H1 (cell line): ENCODE data around the gene TMEM51. TPM values are rescaled to one million over a fixed set of nuclear protein-coding genes. Genes with fewer than 3 reads are reported as not detected.

Experiments
- CTCF ChIA-PET: fragments of 300-600 bp; sonication (Branson Sonifier 250); formaldehyde crosslinking; loops from one replicate; lab custom pipeline; 2021; ENCODE audit not compliant: partially characterized antibody; lab: Charles Lee
- POLR2A ChIA-PET: fragments of 300-600 bp; sonication (Branson Sonifier 250); formaldehyde crosslinking; loops from one replicate; lab custom pipeline; 2021; ENCODE audit warnings: inconsistent platforms; ENCODE audit not compliant: partially characterized antibody; lab: Charles Lee
- DNase-seq, 2 experiments: peaks; one replicate each; pipeline versions ENCODE4 v3.0.0 to v3.0.0-alpha.2; 2010 to 2022; ENCODE audit warnings: low spot score in 2 of 2, low read depth in 1 of 2, mixed read lengths in 1 of 2
- FAIRE-seq: peaks from 2 replicates; lab custom pipeline; 2011; peaks lifted over from hg19 to GRCh38; lab: Jason Lieb, UNC
- H2AFZ ChIP-seq: 2 replicates; pipeline ENCODE4 v1.8.1; 2012; ENCODE audit warnings: low read length, inconsistent platforms
- H2AK5ac ChIP-seq: 2 replicates; pipeline ENCODE4 v1.6.1; 2013; ENCODE audit warnings: low read depth, low read length
- H2BK120ac ChIP-seq: replicated peaks from 2 replicates; pipeline ENCODE3; 2013; ENCODE audit warnings: low read depth, low read length, inconsistent platforms
- H2BK12ac ChIP-seq: 2 replicates; pipeline ENCODE4 v1.6.1; 2013; ENCODE audit warnings: low read depth, low read length
- H2BK15ac ChIP-seq: 2 replicates; pipeline ENCODE4 v1.6.1; 2013; ENCODE audit warnings: low read length
- H2BK20ac ChIP-seq: 2 replicates; pipeline ENCODE4 v1.6.1; 2013; ENCODE audit warnings: low read length
- H2BK5ac ChIP-seq: 2 replicates; pipeline ENCODE4 v1.6.1; 2013; ENCODE audit warnings: low read depth, low read length
- H3K14ac ChIP-seq: 2 replicates; pipeline ENCODE4 v1.6.1; 2013; ENCODE audit warnings: inconsistent platforms; ENCODE audit not compliant: insufficient read length
- H3K18ac ChIP-seq: 2 replicates; pipeline ENCODE4 v1.6.1; 2013; ENCODE audit warnings: low read length; ENCODE audit errors: extremely low read depth
- H3K23ac ChIP-seq: 2 replicates; pipeline ENCODE4 v1.6.1; 2013; ENCODE audit warnings: inconsistent platforms; ENCODE audit not compliant: insufficient read length
- H3K23me2 ChIP-seq: 2 replicates; pipeline ENCODE4 v1.6.1; 2013; ENCODE audit warnings: low read depth, low read length
- H3K27ac ChIP-seq: 2 replicates; pipeline ENCODE4 v1.6.1; 2011; ENCODE audit warnings: low read depth, low read length, inconsistent platforms
- H3K27me3 ChIP-seq, 4 experiments: replicated peaks in 1 of 4; 1 replicate in 1 of 4; 2 replicates in 3 of 4; pipeline versions ENCODE4 v1.6.1 to v1.8.1; 2011 to 2013; ENCODE audit warnings: low read length in 3 of 4, mild to moderate bottlenecking in 3 of 4, inconsistent platforms in 2 of 4, mixed read lengths in 2 of 4, moderate library complexity in 1 of 4; ENCODE audit not compliant: control insufficient read depth in 3 of 4, insufficient read depth in 3 of 4; ENCODE audit errors: extremely low read depth in 1 of 4
- H3K36me3 ChIP-seq, 4 experiments: 2 replicates each; pipeline versions ENCODE4 v1.6.1 to v1.8.1; 2011 to 2013; ENCODE audit warnings: mild to moderate bottlenecking in 4 of 4, low read length in 3 of 4, moderate library complexity in 2 of 4, control low read depth in 1 of 4, inconsistent platforms in 1 of 4; ENCODE audit not compliant: insufficient read depth in 4 of 4, control insufficient read depth in 2 of 4
- H3K4ac ChIP-seq: replicated peaks from 2 replicates; pipeline ENCODE3; 2013; ENCODE audit warnings: low read length, low read depth, mixed read lengths, inconsistent platforms; ENCODE audit not compliant: insufficient read length
- H3K4me1 ChIP-seq, 4 experiments: replicated peaks in 1 of 4; 1 replicate in 1 of 4; 2 replicates in 3 of 4; pipeline versions ENCODE4 v1.6.1 to v1.8.1; 2011 to 2013; ENCODE audit warnings: low read length in 3 of 4, inconsistent platforms in 2 of 4, mixed read lengths in 1 of 4; ENCODE audit not compliant: insufficient read depth in 4 of 4, control insufficient read depth in 3 of 4
- H3K4me2 ChIP-seq, 2 experiments: 2 replicates each; pipeline versions ENCODE4 v1.6.1 to v1.8.1; 2011 to 2013; ENCODE audit warnings: low read depth in 2 of 2, low read length in 2 of 2, control low read depth in 1 of 2, inconsistent platforms in 1 of 2, mild to moderate bottlenecking in 1 of 2; ENCODE audit not compliant: insufficient read depth in 1 of 2
- H3K4me3 ChIP-seq, 4 experiments: fragments of 200-600, 300-600 bp in 1 of 4; sonication (generic), shearing (Covaris generic), sonication (Bioruptor Twin) in 1 of 4; 2 replicates each; pipeline versions ENCODE4 v1.5.1 to v1.8.1; 2011 to 2016; ENCODE audit warnings: low read length in 4 of 4, low read depth in 3 of 4, control low read depth in 2 of 4, inconsistent platforms in 2 of 4, mild to moderate bottlenecking in 2 of 4, mixed read lengths in 1 of 4, moderate library complexity in 1 of 4; ENCODE audit not compliant: insufficient read depth in 2 of 4; ENCODE audit errors: extremely low read depth in 1 of 4
- H3K56ac ChIP-seq: replicated peaks from 2 replicates; pipeline ENCODE3; 2013; ENCODE audit warnings: low read depth, mild to moderate bottlenecking, mixed read lengths, low read length, inconsistent platforms; ENCODE audit not compliant: insufficient read length
- H3K79me1 ChIP-seq: 2 replicates; pipeline ENCODE4 v1.6.1; 2013; ENCODE audit warnings: low read depth, low read length, control low read depth
- H3K79me2 ChIP-seq, 2 experiments: 2 replicates each; pipeline versions ENCODE4 v1.6.1 to v1.8.1; 2012 to 2013; ENCODE audit warnings: low read length in 2 of 2, mild to moderate bottlenecking in 2 of 2, inconsistent platforms in 1 of 2; ENCODE audit not compliant: insufficient read depth in 2 of 2, control insufficient read depth in 1 of 2
- H3K9ac ChIP-seq, 4 experiments: replicated peaks in 1 of 4; 1 replicate in 1 of 4; 2 replicates in 3 of 4; pipeline versions ENCODE4 v1.6.1 to v1.8.1; 2011 to 2013; ENCODE audit warnings: low read depth in 3 of 4, low read length in 3 of 4, control low read depth in 2 of 4, mild to moderate bottlenecking in 2 of 4, moderate library complexity in 2 of 4, inconsistent platforms in 1 of 4; ENCODE audit errors: extremely low read depth in 1 of 4
- H3K9me3 ChIP-seq, 2 experiments: 2 replicates each; pipeline versions ENCODE4 v1.6.1 to v1.8.1; 2012 to 2013; ENCODE audit warnings: mild to moderate bottlenecking in 2 of 2, moderate library complexity in 2 of 2, control low read depth in 1 of 2, inconsistent platforms in 1 of 2, low read depth in 1 of 2, low read length in 1 of 2, mixed read lengths in 1 of 2; ENCODE audit not compliant: insufficient read depth in 2 of 2
- H4K20me1 ChIP-seq, 2 experiments: replicated peaks in 1 of 2; 2 replicates each; pipeline versions ENCODE3 to v1.8.1; 2011 to 2013; ENCODE audit warnings: inconsistent platforms in 2 of 2, low read length in 2 of 2, mild to moderate bottlenecking in 1 of 2; ENCODE audit not compliant: insufficient read depth in 2 of 2, control insufficient read depth in 1 of 2
- H4K5ac ChIP-seq: 2 replicates; pipeline ENCODE4 v1.6.1; 2013; ENCODE audit warnings: low read length, low read depth, mixed read lengths, inconsistent platforms; ENCODE audit not compliant: insufficient read length
- H4K8ac ChIP-seq: 2 replicates; pipeline ENCODE4 v1.8.0; 2013; ENCODE audit warnings: mild to moderate bottlenecking, moderate library complexity, low read length, inconsistent platforms; ENCODE audit not compliant: insufficient read depth; ENCODE audit errors: extremely low read depth
- H4K91ac ChIP-seq: replicated peaks from 2 replicates; pipeline ENCODE3; 2013; ENCODE audit warnings: low read length, mixed read lengths, inconsistent platforms; ENCODE audit not compliant: insufficient read length
- CHD1 ChIP-seq: IDR thresholded peaks from 2 replicates; pipeline ENCODE4 v1.6.1; 2012; ENCODE audit warnings: low read depth, low read length, improper control_type of control experiment
- CTBP2 ChIP-seq: IDR thresholded peaks from 2 replicates; pipeline ENCODE4 v1.7.0; 2011; ENCODE audit warnings: borderline replicate concordance, mild to moderate bottlenecking, moderate library complexity, mixed read lengths, low read length; ENCODE audit not compliant: insufficient read depth, insufficient read length
- CTCF ChIP-seq, 3 experiments: IDR thresholded peaks; 1 replicate in 2 of 3; 2 replicates in 1 of 3; pipeline versions ENCODE4 v1.5.1 to v1.6.1; 2011; ENCODE audit warnings: low read length in 3 of 3, mild to moderate bottlenecking in 3 of 3, inconsistent platforms in 2 of 3, low read depth in 1 of 3, moderate library complexity in 1 of 3; ENCODE audit not compliant: insufficient read depth in 1 of 3; ENCODE audit errors: control extremely low read depth in 1 of 3
- EP300 ChIP-seq, 2 experiments: IDR thresholded peaks; 1 replicate in 1 of 2; 2 replicates in 1 of 2; pipeline ENCODE4 v1.6.1; 2011 to 2012; ENCODE audit warnings: low read depth in 2 of 2, low read length in 2 of 2, mild to moderate bottlenecking in 2 of 2, borderline replicate concordance in 1 of 2, inconsistent platforms in 1 of 2, moderate library complexity in 1 of 2
- HDAC6 ChIP-seq: IDR thresholded peaks from one replicate; pipeline ENCODE4 v1.7.1; 2012; ENCODE audit warnings: low read depth, mild to moderate bottlenecking, inconsistent platforms, low read length, moderate library complexity
- KDM5A ChIP-seq: fragments of 200-600 bp; IDR thresholded peaks from 2 replicates; pipeline ENCODE4 v1.7.1; 2012; ENCODE audit warnings: mild to moderate bottlenecking, low read length, inconsistent platforms, mixed read lengths
- NRF1 ChIP-seq: IDR thresholded peaks from 2 replicates; pipeline ENCODE4 v1.6.1; 2011; ENCODE audit warnings: mild to moderate bottlenecking, low read depth, low read length, improper control_type of control experiment
- POU5F1 ChIP-seq: IDR thresholded peaks from 2 replicates; pipeline ENCODE4 v1.6.1; 2011; ENCODE audit warnings: low read depth, mild to moderate bottlenecking, low read length, moderate library complexity
- RNF2 ChIP-seq: fragments of 200-900, 300-1000 bp; sonication (generic); IDR thresholded peaks from 2 replicates; pipeline ENCODE4 v1.7.1; 2016; ENCODE audit warnings: borderline replicate concordance, low read depth, mild to moderate bottlenecking, antibody characterized with exemption, low read length; ENCODE audit not compliant: poor library complexity, severe bottlenecking; ENCODE audit errors: missing control alignments
- TEAD4 ChIP-seq: IDR thresholded peaks from 2 replicates; pipeline ENCODE4 v1.6.1; 2012; ENCODE audit warnings: low read depth, low read length, inconsistent platforms, mixed read lengths
- WGBS, 2 experiments: shearing (Covaris generic) in 1 of 2; methylation state at CpG; one replicate each; pipeline versions ENCODE4 v1.1.6 to v1.1.7; 2013 to 2015; ENCODE audit warnings: low lambda C conversion rate in 2 of 2, mixed read lengths in 2 of 2, inconsistent platforms in 1 of 2, low coverage in 1 of 2, missing lambda C conversion rate in 1 of 2; ENCODE audit not compliant: insufficient replicate concordance in 2 of 2, insufficient coverage in 1 of 2, insufficient read length in 1 of 2; ENCODE audit errors: extremely low coverage in 1 of 2, missing lambda C conversion rate in 1 of 2; 5-methylcytosine and 5-hydroxymethylcytosine counted together
- polyA plus RNA-seq, 7 experiments: library from polyadenylated mRNA; depleted of rRNA in 3 of 7; stranded (reverse) in 5 of 7; unstranded in 2 of 7; fragments of >200 nt in 5 of 7; fragments of 200-250 nt in 2 of 7; gene quantifications; 1 replicate in 5 of 7; 2 replicates in 1 of 7; 4 replicates in 1 of 7; pipeline versions ENCODE4 v1.2.1 to v1.2.3, GENCODE V29; 2011 to 2013; ENCODE audit warnings: missing spikeins in 2 of 7, mixed read lengths in 2 of 7
- total RNA-seq: library from RNA; stranded (reverse); fragmentation: NEBNext Ultra II Directional; extraction: Animal tissue kit (Norgen Biotek cat#: 25700); gene quantifications from 2 replicates; pipeline ENCODE4 v1.2.1, GENCODE V29; 2021

TMEM51 gene
- total and polyA plus RNA-seq, 2 of the 8 experiments (the other 6 are each of a cell fraction or from before 2014, with no cell fraction given) = 9.9 to 10.7 TPM

DNA sequence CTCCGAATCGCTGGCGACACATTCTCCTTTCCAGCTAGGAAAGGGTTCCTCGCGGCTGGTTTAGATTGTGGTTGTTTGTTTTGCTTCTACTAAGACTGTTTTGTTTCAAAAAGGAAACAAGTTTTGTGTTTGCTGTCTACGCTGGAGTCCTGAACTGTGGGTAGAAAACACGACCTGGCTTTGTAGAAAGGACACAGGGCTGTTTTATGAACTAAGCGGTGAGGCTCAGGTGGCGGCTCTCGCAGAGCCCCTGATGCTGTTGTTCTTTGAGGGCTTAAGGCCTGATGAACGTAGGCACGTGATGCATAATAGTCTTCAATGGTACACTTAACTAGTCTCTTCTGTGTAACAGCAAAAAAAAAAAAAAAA lies 66.5 kb downstream of the TMEM51 start:
- H3K4me1 ChIP-seq = peaks cover 0 to 2% (median 0%) of the 10 kb centered on the region in 4 experiments; a peak in 2 of 7 replicates
- no peak overlapping the region for H3K56ac ChIP-seq
- H3K27ac ChIP-seq = no peak overlapping the region
- H4K8ac ChIP-seq = no peak overlapping the region
- no peaks in the 10 kb centered on the region for H3K79me1 ChIP-seq
- ChIA-PET CTCF (interaction anchor here (0.8 to 2.2 kb wide), 4 partner anchors 9 to 66 kb away, joined by 3 to 6 read pairs (median 4); partner anchors contain the start of gene TMEM51), POLR2A (interaction anchor here (1.2 to 1.5 kb wide), 2 partner anchors 9 to 30 kb away, joined by 3 read pairs; no protein-coding TSS in a partner anchor)
- peaks cover 8% of the 10 kb centered on the region in 2 experiments; a peak in 2 of 4 replicates for H3K9me3 ChIP-seq
- no peak overlapping the region for H2BK20ac ChIP-seq
- WGBS, 2 experiments = 85% methylated on average over 12 of the region's 12 CpGs; no CpG with 5 or more reads in 1 of the 2 experiments
- H3K14ac ChIP-seq = no peak overlapping the region
- H3K36me3 ChIP-seq = peaks cover 6 to 13% (median 9%) of the 10 kb centered on the region in 4 experiments; a peak in 5 of 8 replicates
- TF ChIP-seq KDM5A (no peak), HDAC6 (no peak), POU5F1 (no peak), RNF2 (no peak), CTCF (IDR thresholded peaks at IDR 0.05; ENCODE audit: control extremely low read depth in 1 of 3, insufficient read depth in 1 of 3, low read depth in 1 of 3, low read length in 3 of 3) (no peak), TEAD4 (no peak), CTBP2 (no peak), NRF1 (no peak), CHD1 (no peak), EP300 (IDR thresholded peaks at IDR 0.05; ENCODE audit: borderline replicate concordance in 1 of 2, low read depth in 2 of 2, low read length in 2 of 2) (no peak)
- no peak overlapping the region for H2AK5ac ChIP-seq
- no peaks in the 10 kb centered on the region for H3K79me2 ChIP-seq
- no peak overlapping the region for H2BK15ac ChIP-seq
- H3K4me2 ChIP-seq = no peak overlapping the region
- H3K27me3 ChIP-seq = no peaks in the 10 kb centered on the region
- no peak overlapping the region for H3K23ac ChIP-seq
- no peak overlapping the region for H3K4ac ChIP-seq
- no peak overlapping the region for H3K18ac ChIP-seq
- DNase-seq = no peak
- H4K20me1 ChIP-seq = no peaks in the 10 kb centered on the region
- H3K9ac ChIP-seq = no peak overlapping the region
- no peak overlapping the region for H2BK12ac ChIP-seq
- no peak overlapping the region for H2AFZ ChIP-seq
- H3K4me3 ChIP-seq = no peak overlapping the region
- peaks cover 2% of the 10 kb centered on the region; the same call in 1 of the 2 replicates for H3K23me2 ChIP-seq
- H4K5ac ChIP-seq = no peak overlapping the region
- no peak overlapping the region for H2BK5ac ChIP-seq
- no peak overlapping the region for H4K91ac ChIP-seq
- no peak overlapping the region for H2BK120ac ChIP-seq
- FAIRE-seq = no peak
